Panc1 (cell line): ENCODE data around the gene SPAM1. TPM values are rescaled to one million over a fixed set of nuclear protein-coding genes. Genes with fewer than 3 reads are reported as not detected.

Source experiments
- ATAC-seq: fragments of 200-7000 bp; cut with Tn5 transposase; 2 replicates; pipeline ENCODE4 v1.9.1; 2020; ENCODE audit warnings: mild to moderate bottlenecking, moderate library complexity
- BruUV-seq: library from RNA; stranded (reverse); fragments of 400-500 nt; replicated peaks from 2 replicates; lab custom pipeline; 2021; lab: Mats Ljungman, UMichigan
- CTCF ChIA-PET: fragments of 300-600 bp; sonication (Branson Sonifier 250); formaldehyde crosslinking; loops from one replicate; lab custom pipeline; 2022; ENCODE audit warnings: antibody characterized with exemption; lab: Charles Lee
- POLR2A ChIA-PET: fragments of 300-600 bp; sonication (Branson Sonifier 250); formaldehyde crosslinking; loops from one replicate; lab custom pipeline; 2022; ENCODE audit warnings: antibody characterized with exemption; lab: Charles Lee
- DNase-seq: peaks from one replicate; pipeline ENCODE4 v3.0.0-alpha.2; 2010; ENCODE audit warnings: low read depth, low spot score
- H3K27ac ChIP-seq: 2 replicates; pipeline ENCODE4 v1.5.1; 2011; ENCODE audit warnings: mild to moderate bottlenecking, low read length, inconsistent platforms
- H3K27me3 ChIP-seq: fragments of 200-500 bp; sonication (Bioruptor generic); 2 replicates; pipeline ENCODE4 v1.6.0; 2014; ENCODE audit warnings: low read length, inconsistent platforms; ENCODE audit not compliant: control insufficient read depth, insufficient read depth
- H3K36me3 ChIP-seq: fragments of 200-500 bp; sonication (Bioruptor generic); 2 replicates; pipeline ENCODE4 v1.5.1; 2014; ENCODE audit warnings: inconsistent platforms, mild to moderate bottlenecking, low read length, moderate library complexity; ENCODE audit not compliant: control insufficient read depth, insufficient read depth
- H3K4me1 ChIP-seq: 2 replicates; pipeline ENCODE4 v1.5.1; 2011; ENCODE audit warnings: inconsistent platforms, mild to moderate bottlenecking, low read length, moderate library complexity; ENCODE audit not compliant: control insufficient read depth, insufficient read depth
- H3K4me3 ChIP-seq, 2 experiments: 2 replicates each; pipeline ENCODE4 v1.5.1; 2011 to 2012; ENCODE audit warnings: low read depth in 2 of 2, low read length in 2 of 2, mild to moderate bottlenecking in 2 of 2, inconsistent platforms in 1 of 2, moderate library complexity in 1 of 2
- H3K9me3 ChIP-seq: fragments of 200-500 bp; sonication (Bioruptor generic); 2 replicates; pipeline ENCODE4 v1.5.1; 2014; ENCODE audit warnings: low read depth, mild to moderate bottlenecking, inconsistent platforms, low read length, moderate library complexity; ENCODE audit not compliant: control insufficient read depth, insufficient read depth
- CTCF ChIP-seq: fragments of 450-650 bp; IDR thresholded peaks from 2 replicates; pipeline ENCODE4 v1.5.1; 2017; ENCODE audit warnings: mild to moderate bottlenecking
- POLR2AphosphoS5 ChIP-seq: IDR thresholded peaks from 2 replicates; pipeline ENCODE4 v1.6.1; 2012; ENCODE audit warnings: mild to moderate bottlenecking, low read depth, low read length, moderate library complexity
- REST ChIP-seq, 2 experiments: IDR thresholded peaks; 2 replicates each; pipeline ENCODE4 v1.6.1; 2011 to 2012; ENCODE audit warnings: low read depth in 2 of 2, control low read depth in 1 of 2, low read length in 1 of 2, mild to moderate bottlenecking in 1 of 2, moderate library complexity in 1 of 2; ENCODE audit not compliant: insufficient read depth in 1 of 2
- SIN3A ChIP-seq: IDR thresholded peaks from 2 replicates; pipeline ENCODE4 v1.6.1; 2012; ENCODE audit warnings: low read depth, mild to moderate bottlenecking, low read length, moderate library complexity, borderline replicate concordance; ENCODE audit not compliant: insufficient read depth
- TCF7L2 ChIP-seq: IDR thresholded peaks from 2 replicates; pipeline ENCODE4 v1.6.1; 2011; ENCODE audit warnings: mild to moderate bottlenecking, low read depth, low read length, inconsistent platforms
- in situ Hi-C: cut with HindIII; loops from 2 replicates; pipeline ENCODE4 v1.10.0; 2016; ENCODE audit warnings: low sequenced_read_pairs, low pct_unique_long_range_greater_than_20kb
- intact Hi-C: fragments of 100-400 bp; cut with micrococcal nuclease; formaldehyde crosslinking; loops from one replicate; pipeline ENCODE4 v1.10.0; 2022; ENCODE audit not compliant: unreplicated experiment
- total RNA-seq: library from RNA; stranded (reverse); gene quantifications from one replicate; pipeline ENCODE4 v1.2.1, GENCODE V29; 2021; ENCODE audit not compliant: unreplicated experiment

The SPAM1 gene
- total RNA-seq, 1 experiment from 2014 or later = not detected

DNA sequence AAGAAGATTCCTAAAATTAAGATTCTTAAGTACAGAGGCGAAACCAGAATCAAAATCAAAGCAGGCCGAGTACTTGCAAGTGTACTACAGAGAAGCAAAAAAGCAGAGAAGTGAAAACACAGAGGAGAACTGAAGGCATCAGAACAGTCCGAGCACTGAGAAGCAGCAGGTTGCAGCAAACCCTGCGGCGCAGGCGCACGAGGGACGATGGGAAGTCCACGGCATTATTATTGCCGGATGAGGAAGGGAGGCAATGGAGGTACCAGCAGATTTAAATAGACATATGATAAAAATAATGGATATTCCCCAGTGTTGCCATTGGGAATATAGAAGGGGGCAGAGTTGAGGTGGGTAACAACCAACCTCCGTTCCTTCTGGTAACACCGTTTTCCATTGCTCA is 7.2 kb upstream of the SPAM1 start:
- H3K27ac ChIP-seq = no peak overlapping the region
- no peaks in the 10 kb centered on the region for H3K4me1 ChIP-seq
- no peaks in the 10 kb centered on the region for H3K27me3 ChIP-seq
- CTCF ChIA-PET = no interaction called here
- no peak for DNase-seq
- TF ChIP-seq REST (IDR thresholded peaks at IDR 0.05; ENCODE audit: insufficient read depth in 1 of 2, low read depth in 2 of 2, low read length in 1 of 2) (no peak), CTCF (no peak), SIN3A (no peak), POLR2AphosphoS5 (no peak), TCF7L2 (no peak)
- in situ Hi-C loops (no loop called here), intact Hi-C loops (no loop called here)
- POLR2A ChIA-PET = no interaction called here
- BruUV-seq = no TSS peak
- H3K4me3 ChIP-seq = no peak overlapping the region
- H3K9me3 ChIP-seq = no peaks in the 10 kb centered on the region
- H3K36me3 ChIP-seq = no peaks in the 10 kb centered on the region
- no peak for ATAC-seq

GRCh38 chr7:123918309-123918708 is 6.7 kb upstream of the SPAM1 start:
- Histone ChIP-seq H3K4me3 (no peak overlapping the region), H3K9me3 (no peaks in the 10 kb centered on the region), H3K27ac (no peak overlapping the region), H3K36me3 (no peaks in the 10 kb centered on the region), H3K27me3 (no peaks in the 10 kb centered on the region), H3K4me1 (no peaks in the 10 kb centered on the region)
- POLR2A ChIA-PET = no interaction called here
- CTCF ChIA-PET = no interaction called here
- BruUV-seq = no TSS peak
- intact Hi-C loops (no loop called here), in situ Hi-C loops (no loop called here)
- DNase-seq = no peak
- TF ChIP-seq CTCF (no peak), SIN3A (no peak), REST (IDR thresholded peaks at IDR 0.05; ENCODE audit: insufficient read depth in 1 of 2, low read depth in 2 of 2, low read length in 1 of 2) (no peak), TCF7L2 (no peak)
- ATAC-seq = no peak
